A673 (cell line): ENCODE measurements around the gene ARF3. TPM values are rescaled to one million over a fixed set of nuclear protein-coding genes. Genes with fewer than 3 reads are reported as not detected.

Source experiments
- BruUV-seq: library from RNA; stranded (reverse); fragments of 400-500 nt; replicated peaks from 2 replicates; lab custom pipeline; 2021; lab: Mats Ljungman, UMichigan
- CTCF ChIA-PET: fragments of 300-600 bp; sonication (Branson Sonifier 250); formaldehyde crosslinking; loops from one replicate; lab custom pipeline; 2022; ENCODE audit warnings: antibody characterized with exemption; lab: Charles Lee
- POLR2A ChIA-PET: fragments of 300-600 bp; sonication (Branson Sonifier 250); formaldehyde crosslinking; loops from one replicate; lab custom pipeline; 2022; ENCODE audit warnings: antibody characterized with exemption; ENCODE audit not compliant: low non-redundant PET; lab: Charles Lee
- DNase-seq: peaks from one replicate; pipeline ENCODE4 v3.0.0-alpha.2; 2015; ENCODE audit warnings: low spot score
- H3K27ac ChIP-seq: fragments of 200-600 bp; sonication (generic); 2 replicates; pipeline ENCODE4 v1.5.1; 2016; ENCODE audit warnings: mixed run types, low read depth, mild to moderate bottlenecking, mixed read lengths, antibody characterized with exemption, low read length; ENCODE audit not compliant: poor library complexity, severe bottlenecking
- H3K27me3 ChIP-seq: fragments of 200-600 bp; sonication (generic); replicated peaks from 2 replicates; pipeline ENCODE4 v1.6.1; 2017; ENCODE audit warnings: mixed run types, low read depth, mild to moderate bottlenecking, mixed read lengths, antibody characterized with exemption, low read length; ENCODE audit not compliant: insufficient read depth, poor library complexity
- H3K36me3 ChIP-seq: fragments of 200-600 bp; sonication (generic); 2 replicates; pipeline ENCODE4 v1.6.1; 2016; ENCODE audit warnings: mixed run types, mild to moderate bottlenecking, mixed read lengths, antibody characterized with exemption, low read length; ENCODE audit not compliant: insufficient read depth, poor library complexity, severe bottlenecking
- H3K4me1 ChIP-seq: fragments of 200-600 bp; sonication (generic); 2 replicates; pipeline ENCODE4 v1.6.1; 2017; ENCODE audit warnings: mixed run types, mild to moderate bottlenecking, mixed read lengths, antibody characterized with exemption, low read length; ENCODE audit not compliant: insufficient read depth, poor library complexity, severe bottlenecking
- H3K4me3 ChIP-seq: fragments of 200-600 bp; sonication (generic); 2 replicates; pipeline ENCODE4 v1.5.1; 2016; ENCODE audit warnings: low read depth, mixed run types, mild to moderate bottlenecking, mixed read lengths, low read length; ENCODE audit not compliant: poor library complexity, severe bottlenecking
- H3K9me3 ChIP-seq: fragments of 200-600 bp; sonication (generic); 2 replicates; pipeline ENCODE4 v1.6.1; 2016; ENCODE audit warnings: mixed run types, low read depth, mild to moderate bottlenecking, mixed read lengths, antibody characterized with exemption, low read length; ENCODE audit not compliant: poor library complexity, severe bottlenecking
- EZH2 ChIP-seq: fragments of 200-600 bp; sonication (generic); IDR thresholded peaks from 2 replicates; pipeline ENCODE4 v1.6.1; 2017; ENCODE audit warnings: borderline replicate concordance, low read depth, mild to moderate bottlenecking, mixed read lengths, antibody characterized with exemption, low read length; ENCODE audit not compliant: poor library complexity, severe bottlenecking
- intact Hi-C: fragments of 100-400 bp; cut with micrococcal nuclease; formaldehyde crosslinking; loops from one replicate; pipeline ENCODE4 v1.10.0; 2022; ENCODE audit not compliant: unreplicated experiment
- total RNA-seq: library from RNA; stranded (reverse); gene quantifications from 2 replicates; pipeline ENCODE4 v1.2.3, GENCODE V29; 2021
- TF ChIP-seq, protein P1 (sequence below): fragments of 300-800, 200-600 bp; sonication (generic); conservative IDR thresholded peaks from 2 replicates; pipeline ENCODE4 v1.5.1; 2017; ENCODE audit warnings: low read depth, mild to moderate bottlenecking, antibody characterized with exemption, low read length, moderate library complexity, mixed read lengths

ARF3 gene
- total RNA-seq, 1 experiment from 2014 or later: 183 TPM

DNA sequence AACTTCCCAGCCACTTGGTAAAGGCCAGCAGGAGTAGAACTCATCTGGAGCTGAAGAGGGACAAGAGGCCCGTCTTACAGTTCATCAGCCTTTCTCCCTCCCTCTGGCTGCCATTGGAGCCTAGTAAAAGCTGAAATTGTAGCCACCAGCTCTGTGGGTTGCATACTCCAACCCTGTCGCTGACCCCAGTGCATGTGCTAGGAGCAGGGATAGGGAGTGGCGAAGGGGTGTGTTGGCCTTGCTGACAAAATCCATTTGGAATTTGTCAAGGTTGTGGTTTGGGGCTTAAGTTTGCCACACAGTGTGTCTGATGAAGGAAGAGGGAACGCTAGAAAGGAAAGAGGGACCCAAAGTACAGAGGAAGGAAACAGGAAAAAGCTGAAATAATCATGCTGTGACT lies 4.0 kb upstream of the ARF3 start:
- no peak for DNase-seq
- TF ChIP-seq, protein P1, sequence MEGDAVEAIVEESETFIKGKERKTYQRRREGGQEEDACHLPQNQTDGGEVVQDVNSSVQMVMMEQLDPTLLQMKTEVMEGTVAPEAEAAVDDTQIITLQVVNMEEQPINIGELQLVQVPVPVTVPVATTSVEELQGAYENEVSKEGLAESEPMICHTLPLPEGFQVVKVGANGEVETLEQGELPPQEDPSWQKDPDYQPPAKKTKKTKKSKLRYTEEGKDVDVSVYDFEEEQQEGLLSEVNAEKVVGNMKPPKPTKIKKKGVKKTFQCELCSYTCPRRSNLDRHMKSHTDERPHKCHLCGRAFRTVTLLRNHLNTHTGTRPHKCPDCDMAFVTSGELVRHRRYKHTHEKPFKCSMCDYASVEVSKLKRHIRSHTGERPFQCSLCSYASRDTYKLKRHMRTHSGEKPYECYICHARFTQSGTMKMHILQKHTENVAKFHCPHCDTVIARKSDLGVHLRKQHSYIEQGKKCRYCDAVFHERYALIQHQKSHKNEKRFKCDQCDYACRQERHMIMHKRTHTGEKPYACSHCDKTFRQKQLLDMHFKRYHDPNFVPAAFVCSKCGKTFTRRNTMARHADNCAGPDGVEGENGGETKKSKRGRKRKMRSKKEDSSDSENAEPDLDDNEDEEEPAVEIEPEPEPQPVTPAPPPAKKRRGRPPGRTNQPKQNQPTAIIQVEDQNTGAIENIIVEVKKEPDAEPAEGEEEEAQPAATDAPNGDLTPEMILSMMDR: no peak
- TF ChIP-seq EZH2: no peak
- intact Hi-C loops: no loop called here
- ChIA-PET CTCF (no interaction called here), POLR2A (interaction anchor here (0.6 kb wide), 1 partner anchor 59 kb away, joined by 5 read pairs; no protein-coding TSS in a partner anchor)
- Histone ChIP-seq H3K4me3 (no peak overlapping the region), H3K36me3 (no peaks in the 10 kb centered on the region), H3K4me1 (peaks cover 4% of the 10 kb centered on the region), H3K27me3 (no peaks in the 10 kb centered on the region), H3K27ac (no peak overlapping the region), H3K9me3 (no peaks in the 10 kb centered on the region)
- BruUV-seq: no TSS peak

DNA sequence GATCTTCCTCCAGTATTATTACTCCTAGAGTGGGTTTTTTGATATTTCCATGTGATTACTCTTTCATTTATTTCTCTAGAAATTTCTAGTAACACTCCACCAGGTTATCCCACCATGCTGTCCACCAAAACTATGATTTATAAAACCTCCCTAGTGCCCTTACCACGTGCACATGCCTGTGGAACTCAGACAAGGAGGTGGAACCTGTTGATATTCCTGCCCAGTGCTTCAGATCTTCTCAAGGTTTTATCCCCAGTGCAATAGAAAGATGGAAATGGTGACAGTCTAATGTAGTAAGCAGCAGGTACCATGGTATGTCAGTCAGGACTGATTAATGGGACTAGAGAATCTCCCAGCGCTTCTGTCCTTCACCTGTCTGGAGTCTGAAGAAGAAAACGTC lies 3.5 kb upstream of the ARF3 start:
- BruUV-seq: no TSS peak
- ChIA-PET POLR2A (no interaction called here), CTCF (no interaction called here)
- no peak for TF ChIP-seq EZH2
- TF ChIP-seq, protein P1: no peak
- Histone ChIP-seq H3K27me3 (no peaks in the 10 kb centered on the region), H3K36me3 (no peaks in the 10 kb centered on the region), H3K4me1 (peaks cover 7% of the 10 kb centered on the region), H3K27ac (no peak overlapping the region), H3K4me3 (no peak overlapping the region), H3K9me3 (no peaks in the 10 kb centered on the region)
- intact Hi-C loops: no loop called here
- no peak for DNase-seq

DNA sequence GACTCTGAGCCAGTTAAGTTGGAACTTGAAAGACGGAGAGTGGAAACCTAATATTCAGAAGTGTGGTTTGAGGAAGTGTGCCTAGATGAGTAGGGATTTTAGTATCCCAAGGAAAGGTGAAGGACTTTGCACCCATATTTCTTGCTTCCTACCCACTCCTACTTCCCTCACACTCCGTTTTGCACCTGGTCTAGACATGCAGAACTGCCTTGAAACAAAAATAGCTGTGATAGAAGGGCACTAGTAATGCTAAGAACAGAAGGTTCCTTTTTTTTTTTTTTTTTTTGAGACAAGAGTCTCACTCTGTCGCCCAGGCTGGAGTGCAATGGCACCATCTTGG lies 732 bp upstream of the ARF3 start:
- intact Hi-C loops: no loop called here
- Histone ChIP-seq H3K4me3 (peak overlapping the region; percentile 92), H3K27ac (no peak overlapping the region), H3K9me3 (no peaks in the 10 kb centered on the region), H3K4me1 (peaks cover 16% of the 10 kb centered on the region), H3K36me3 (peaks cover 6% of the 10 kb centered on the region), H3K27me3 (no peaks in the 10 kb centered on the region)
- DNase-seq: no peak
- no peak for TF ChIP-seq EZH2
- TF ChIP-seq, protein P1: no peak
- CTCF ChIA-PET: interaction anchor here (0.6 to 1.4 kb wide), 2 partner anchors 30 to 54 kb away, joined by 7 to 11 read pairs; a partner anchor contains a TSS
- POLR2A ChIA-PET: no interaction called here
- no TSS peak for BruUV-seq
